ENCODE data around the gene LETMD1.

GRCh38 chr12:51059086-51059485, 11.0 kb downstream of the LETMD1 start:
- TF ChIP-seq KDM5A (IDR thresholded peaks at IDR 0.05; ENCODE audit: low read length): no peak
- no peak for TF ChIP-seq CTCF (IDR thresholded peaks at IDR 0.05; ENCODE audit: control extremely low read depth in 1 of 3, insufficient read depth in 1 of 3, low read depth in 1 of 3, low read length in 3 of 3)
- TF ChIP-seq EZH2 (IDR thresholded peaks at IDR 0.05; ENCODE audit: low read depth, low read length, severe bottlenecking): no peak
